Gastrocnemius medialis (tissue), 4 donors: Measurements from ENCODE around the gene NAA25.

Source experiments
- CTCF ChIP-seq, 5 experiments: fragments of 450-650 bp in 3 of 5; fragments of 200-600 bp in 2 of 5; sonication (generic) in 2 of 5; IDR thresholded peaks in 4 of 5; conservative IDR thresholded peaks in 1 of 5; 1 replicate in 4 of 5; 2 replicates in 1 of 5; pipeline ENCODE4 v1.5.1; 2016 to 2019; ENCODE audit warnings: antibody characterized with exemption in 5 of 5, mild to moderate bottlenecking in 3 of 5, moderate library complexity in 3 of 5
- POLR2A ChIP-seq, 2 donors: fragments of 450-650 bp; IDR thresholded peaks; one replicate each; pipeline ENCODE4 v1.6.1; 2017; ENCODE audit warnings: antibody characterized with exemption in 2 of 2, mild to moderate bottlenecking in 2 of 2, moderate library complexity in 2 of 2

- no peak for TF ChIP-seq CTCF (IDR thresholded peaks at IDR 0.05 in 4 of 5, conservative IDR thresholded peaks at IDR 0.05 in 1 of 5)
- no peak for TF ChIP-seq POLR2A (IDR thresholded peaks at IDR 0.05)
Measured at GRCh38 chr12:112087055-112087850, 21.3 kb downstream of the NAA25 start.
